Smooth muscle cell (in vitro differentiated cells): Measurements from ENCODE around the gene PAPOLG. TPM values are rescaled to one million over a fixed set of nuclear protein-coding genes. Genes with fewer than 3 reads are reported as not detected.

Experiments used
- DNase-seq: peaks from one replicate; lab custom pipeline; 2025; ENCODE audit not compliant: unreplicated experiment; lab: John Stamatoyannopoulos, UW
- H2AFZ ChIP-seq: fragments of 200-600 bp; sonication (generic); 2 replicates; pipeline ENCODE4 v1.6.0; 2016; ENCODE audit warnings: antibody characterized with exemption, low read depth, mild to moderate bottlenecking
- H3F3A ChIP-seq: fragments of 200-600 bp; sonication (generic); 2 replicates; pipeline ENCODE4 v1.6.0; 2017; ENCODE audit warnings: antibody characterized with exemption, low read depth
- H3K27ac ChIP-seq: fragments of 200-600 bp; sonication (generic); 2 replicates; pipeline ENCODE4 v1.5.1; 2016; ENCODE audit warnings: low read depth, mild to moderate bottlenecking
- H3K27me3 ChIP-seq: fragments of 200-600 bp; sonication (generic); 2 replicates; pipeline ENCODE4 v1.6.1; 2016; ENCODE audit warnings: low read depth, mild to moderate bottlenecking
- H3K36me3 ChIP-seq: fragments of 200-600 bp; sonication (generic); 2 replicates; pipeline ENCODE4 v1.5.1; 2016; ENCODE audit warnings: low read depth
- H3K4me1 ChIP-seq: fragments of 200-600 bp; sonication (generic); 2 replicates; pipeline ENCODE4 v1.5.1; 2016; ENCODE audit warnings: low read depth
- H3K4me2 ChIP-seq: fragments of 200-600 bp; sonication (generic); 2 replicates; pipeline ENCODE4 v1.6.0; 2016; ENCODE audit warnings: mild to moderate bottlenecking
- H3K4me3 ChIP-seq: fragments of 200-600 bp; sonication (generic); 2 replicates; pipeline ENCODE4 v1.5.1; 2016; ENCODE audit warnings: mild to moderate bottlenecking
- H3K79me2 ChIP-seq: fragments of 200-600 bp; sonication (generic); 2 replicates; pipeline ENCODE4 v1.6.0; 2016; ENCODE audit warnings: low read depth, mild to moderate bottlenecking
- H3K9ac ChIP-seq: fragments of 200-600 bp; sonication (generic); 2 replicates; pipeline ENCODE4 v1.6.0; 2016; ENCODE audit warnings: low read depth
- H3K9me3 ChIP-seq: fragments of 200-600 bp; sonication (generic); replicated peaks from 2 replicates; pipeline ENCODE4 v1.5.1; 2016; ENCODE audit warnings: low read depth
- H4K20me1 ChIP-seq: fragments of 200-600 bp; sonication (generic); 2 replicates; pipeline ENCODE4 v1.6.0; 2016; ENCODE audit warnings: low read depth
- WGBS: methylation state at CpG from one replicate; pipeline ENCODE4 v1.1.7; 2016; ENCODE audit warnings: low lambda C conversion rate; 5-methylcytosine and 5-hydroxymethylcytosine counted together
- polyA plus RNA-seq: library from polyadenylated mRNA; unstranded; fragments of >200 nt; fragmentation: Nextera tagmentation; extraction: Ambion mirVana; gene quantifications from 2 replicates; pipeline ENCODE4 v1.2.1, GENCODE V29; 2016
- total RNA-seq: library from RNA; depleted of rRNA; stranded (reverse); fragments of >200 nt; gene quantifications from 2 replicates; pipeline ENCODE4 v1.2.3, GENCODE V29; 2014
- TF ChIP-seq, protein P1 (sequence below): fragments of 200-600 bp; sonication (generic); IDR thresholded peaks from 2 replicates; pipeline ENCODE4 v1.5.1; 2017; ENCODE audit warnings: borderline replicate concordance, mild to moderate bottlenecking, antibody characterized with exemption; ENCODE audit not compliant: insufficient read depth, poor library complexity, severe bottlenecking

PAPOLG gene
- total and polyA plus RNA-seq, 2 experiments from 2014 or later, result 7.4 to 19.6 TPM

DNA sequence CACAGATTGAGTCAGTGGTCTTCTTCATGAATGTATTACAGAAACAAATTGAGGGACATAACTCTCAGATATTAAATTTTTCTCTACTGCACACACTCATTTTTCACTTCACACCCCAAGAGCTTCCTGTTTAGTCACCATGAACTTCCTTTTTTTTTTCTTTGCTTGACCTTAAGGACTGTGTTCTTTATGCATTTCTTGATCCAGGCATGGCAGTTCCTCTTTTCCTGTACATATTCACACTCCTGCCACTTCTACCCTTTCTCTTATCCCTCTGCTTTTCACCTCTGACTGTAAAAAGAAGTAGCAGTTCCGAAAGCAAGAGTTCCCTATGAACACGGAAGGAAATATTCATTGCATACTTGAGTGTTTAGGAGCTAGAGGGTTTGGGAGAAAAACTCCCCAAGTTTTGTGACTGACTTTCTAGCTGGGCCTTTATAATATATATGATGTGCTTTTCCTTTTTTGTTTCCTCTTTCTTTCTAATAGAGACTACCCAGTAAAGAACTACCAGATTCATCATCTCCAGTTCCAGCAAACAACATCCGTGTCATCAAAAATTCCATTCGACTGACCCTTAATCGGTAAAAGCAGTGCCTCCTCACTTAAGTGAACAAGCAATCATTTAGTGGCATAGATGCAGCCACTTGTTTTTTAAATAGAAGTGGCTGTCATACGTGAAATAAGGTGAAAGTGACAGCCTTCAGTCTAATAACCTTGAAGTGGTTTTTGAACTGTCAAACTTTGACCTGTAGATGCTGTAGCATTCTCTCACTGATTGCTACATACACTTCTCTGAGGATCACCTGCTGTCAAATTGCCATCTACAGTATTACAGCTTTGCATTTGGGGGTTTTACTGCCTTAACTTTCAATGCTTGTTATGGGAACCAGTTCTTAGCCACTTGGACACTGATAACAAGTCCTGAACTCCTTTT lies 40.8 kb downstream of the PAPOLG start:
- Histone ChIP-seq H3K9ac (no peak overlapping the region), H3K9me3 (no peaks in the 10 kb centered on the region), H3K27ac (no peak overlapping the region), H3K4me3 (no peak overlapping the region), H3K36me3 (peaks cover 29% of the 10 kb centered on the region), H3K79me2 (no peaks in the 10 kb centered on the region), H2AFZ (no peak overlapping the region), H3K4me1 (no peaks in the 10 kb centered on the region), H3K4me2 (no peak overlapping the region), H3K27me3 (no peaks in the 10 kb centered on the region), H3F3A (no peaks in the 10 kb centered on the region), H4K20me1 (no peaks in the 10 kb centered on the region)
- TF ChIP-seq, protein P1, sequence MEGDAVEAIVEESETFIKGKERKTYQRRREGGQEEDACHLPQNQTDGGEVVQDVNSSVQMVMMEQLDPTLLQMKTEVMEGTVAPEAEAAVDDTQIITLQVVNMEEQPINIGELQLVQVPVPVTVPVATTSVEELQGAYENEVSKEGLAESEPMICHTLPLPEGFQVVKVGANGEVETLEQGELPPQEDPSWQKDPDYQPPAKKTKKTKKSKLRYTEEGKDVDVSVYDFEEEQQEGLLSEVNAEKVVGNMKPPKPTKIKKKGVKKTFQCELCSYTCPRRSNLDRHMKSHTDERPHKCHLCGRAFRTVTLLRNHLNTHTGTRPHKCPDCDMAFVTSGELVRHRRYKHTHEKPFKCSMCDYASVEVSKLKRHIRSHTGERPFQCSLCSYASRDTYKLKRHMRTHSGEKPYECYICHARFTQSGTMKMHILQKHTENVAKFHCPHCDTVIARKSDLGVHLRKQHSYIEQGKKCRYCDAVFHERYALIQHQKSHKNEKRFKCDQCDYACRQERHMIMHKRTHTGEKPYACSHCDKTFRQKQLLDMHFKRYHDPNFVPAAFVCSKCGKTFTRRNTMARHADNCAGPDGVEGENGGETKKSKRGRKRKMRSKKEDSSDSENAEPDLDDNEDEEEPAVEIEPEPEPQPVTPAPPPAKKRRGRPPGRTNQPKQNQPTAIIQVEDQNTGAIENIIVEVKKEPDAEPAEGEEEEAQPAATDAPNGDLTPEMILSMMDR, result no peak
- no peak for DNase-seq
- 93% methylated on average over 6 of the region's 6 CpGs for WGBS

DNA sequence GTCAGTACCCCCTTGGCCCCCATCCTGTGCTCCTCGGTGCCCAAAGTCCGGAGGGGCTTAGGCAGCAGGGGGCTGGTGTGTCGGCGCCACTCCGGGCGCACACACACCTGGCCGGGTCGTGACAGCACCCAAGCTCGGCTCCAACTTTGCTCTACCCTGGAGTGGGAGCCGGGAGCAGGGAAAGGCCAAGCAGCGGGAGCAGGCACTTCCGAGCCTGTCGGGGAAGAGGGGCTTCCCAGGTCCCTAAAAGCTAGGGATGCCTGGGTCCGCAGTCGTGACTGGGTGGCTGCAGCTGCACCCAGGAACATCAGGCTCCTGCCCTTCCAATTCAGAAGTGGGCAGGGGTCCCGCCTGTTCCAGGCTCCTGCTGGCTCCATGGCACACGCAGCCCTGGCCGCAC lies 48.4 kb downstream of the PAPOLG start:
- Histone ChIP-seq H3K79me2 (no peaks in the 10 kb centered on the region), H3K27me3 (no peaks in the 10 kb centered on the region), H3K4me1 (peaks cover 7% of the 10 kb centered on the region), H3F3A (no peaks in the 10 kb centered on the region), H3K4me2 (no peak overlapping the region), H3K9ac (no peak overlapping the region), H2AFZ (no peak overlapping the region), H3K9me3 (no peaks in the 10 kb centered on the region), H3K4me3 (no peak overlapping the region), H3K36me3 (no peaks in the 10 kb centered on the region), H4K20me1 (no peaks in the 10 kb centered on the region), H3K27ac (no peak overlapping the region)
- DNase-seq, result no peak
- TF ChIP-seq, protein P1, result no peak
- 94% methylated on average over 18 of the region's 18 CpGs for WGBS

DNA sequence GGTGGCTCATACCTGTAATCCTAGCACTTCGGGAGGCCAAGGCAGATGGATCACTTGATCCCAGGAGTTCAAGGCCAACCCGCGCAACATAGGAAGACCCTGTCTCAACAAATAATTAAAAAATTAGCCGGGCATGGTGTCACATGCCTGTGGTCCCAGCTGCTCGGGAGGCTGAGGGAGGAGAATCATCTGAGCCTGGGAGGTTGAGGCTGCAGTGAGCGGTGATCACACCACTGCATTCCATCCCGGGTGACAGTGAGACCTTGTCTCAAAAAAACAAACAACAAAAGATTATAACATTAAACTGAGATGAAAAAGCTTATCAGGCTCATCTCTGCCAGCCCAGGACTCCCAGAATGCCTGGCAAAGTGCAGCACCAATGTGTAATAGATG lies 50.5 kb downstream of the PAPOLG start:
- no peaks in the 10 kb centered on the region for H3K79me2 ChIP-seq
- peaks cover 7% of the 10 kb centered on the region for H3K4me1 ChIP-seq
- TF ChIP-seq, protein P1, result no peak
- no peaks in the 10 kb centered on the region for H3K9me3 ChIP-seq
- no peak overlapping the region for H3K9ac ChIP-seq
- H3K4me3 ChIP-seq, result no peak overlapping the region
- H3K4me2 ChIP-seq, result no peak overlapping the region
- no peaks in the 10 kb centered on the region for H3K27me3 ChIP-seq
- H4K20me1 ChIP-seq, result no peaks in the 10 kb centered on the region
- DNase-seq, result no peak
- no peaks in the 10 kb centered on the region for H3K36me3 ChIP-seq
- peak overlapping the region; percentile 69 for H3K27ac ChIP-seq
- H3F3A ChIP-seq, result no peaks in the 10 kb centered on the region
- 60% methylated on average over 7 of the region's 7 CpGs for WGBS
- no peak overlapping the region for H2AFZ ChIP-seq
